GM12891 (cell line): ENCODE measurements around the gene IL17A.

Source experiments
- DNase-seq: peaks from one replicate; pipeline ENCODE4 v3.0.0; 2011; ENCODE audit warnings: low spot score; ENCODE audit not compliant: insufficient read length
- FAIRE-seq: peaks from 2 replicates; lab custom pipeline; 2011; peaks lifted over from hg19 to GRCh38; lab: Jason Lieb, UNC
- PAX5 ChIP-seq: IDR thresholded peaks from 2 replicates; pipeline ENCODE4 v1.6.1; 2011; ENCODE audit warnings: low read length, moderate library complexity, mild to moderate bottlenecking; ENCODE audit not compliant: insufficient read depth, severe bottlenecking
- POLR2A ChIP-seq: IDR thresholded peaks from 2 replicates; pipeline ENCODE4 v1.6.1; 2011; ENCODE audit warnings: low read depth, low read length, control low read depth
- POLR2AphosphoS5 ChIP-seq: IDR thresholded peaks from 2 replicates; pipeline ENCODE4 v1.6.1; 2011; ENCODE audit warnings: low read depth, low read length, control low read depth
- POU2F2 ChIP-seq: IDR thresholded peaks from 2 replicates; pipeline ENCODE4 v1.6.1; 2011; ENCODE audit warnings: low read depth, mild to moderate bottlenecking, control low read depth, low read length, moderate library complexity
- SPI1 ChIP-seq: IDR thresholded peaks from 2 replicates; pipeline ENCODE4 v1.6.1; 2011; ENCODE audit warnings: low read depth, low read length, control low read depth
- TAF1 ChIP-seq: IDR thresholded peaks from 2 replicates; pipeline ENCODE4 v1.6.1; 2011; ENCODE audit warnings: low read depth, low read length, control low read depth

IL17A gene

DNA sequence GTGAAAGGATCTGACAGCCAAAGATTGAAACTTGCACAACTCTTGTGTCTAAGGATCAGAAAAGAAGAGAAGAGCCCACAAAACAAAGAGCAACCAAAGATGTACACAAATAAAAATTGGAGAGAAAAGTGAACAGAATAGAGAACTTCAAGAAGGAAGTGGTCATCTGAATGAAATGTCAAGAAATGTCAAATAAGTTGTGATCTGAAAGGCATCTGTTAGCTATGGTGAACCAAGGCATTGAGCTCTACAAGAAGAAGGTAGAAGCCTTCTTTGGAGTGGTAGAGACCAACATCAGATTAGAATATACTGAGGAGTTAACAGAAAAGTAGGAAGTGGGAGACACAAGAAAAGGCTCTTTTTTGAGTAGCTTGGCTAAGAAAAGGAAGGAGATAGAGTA lies 29.6 kb downstream of the IL17A start:
- 0 out of 2 replicates have a peak, but pooled peaks have one; percentile 9 for TF ChIP-seq SPI1
- TF ChIP-seq POLR2A = no peak
- no peak for DNase-seq
- no peak for FAIRE-seq

DNA sequence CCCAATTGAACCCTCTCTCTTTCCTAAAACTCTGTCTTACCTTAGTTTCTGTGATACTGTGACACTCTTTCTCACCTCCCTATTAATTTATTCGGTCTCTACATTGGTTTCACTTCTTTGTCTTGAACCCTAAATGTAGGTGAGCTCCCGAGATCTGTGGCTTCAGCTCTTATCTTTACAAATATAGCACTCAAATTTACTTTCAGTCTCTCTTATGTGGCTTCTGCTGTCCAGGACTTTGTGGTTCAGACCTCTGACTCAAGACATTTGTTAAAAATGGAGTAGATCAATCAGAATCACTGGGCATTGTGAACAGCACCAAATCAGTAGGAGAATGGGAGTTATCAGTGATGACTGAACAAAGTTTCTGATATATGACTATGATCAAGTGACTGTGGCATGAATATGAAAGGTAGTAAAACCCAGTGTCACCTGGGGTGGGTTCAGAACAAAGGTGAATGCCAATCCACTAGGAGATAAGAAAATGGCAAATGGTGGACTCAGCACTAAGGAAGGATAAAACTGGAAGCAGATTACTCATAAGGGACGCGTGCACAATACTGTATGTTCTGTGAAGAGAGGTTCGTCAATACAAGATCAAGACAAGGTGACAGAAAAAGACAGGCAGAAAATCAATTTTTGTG lies 30.9 kb downstream of the IL17A start:
- FAIRE-seq (peak; percentile 71), DNase-seq (no peak)
- peak; percentile 43; the same call in 1 of the 2 replicates for TF ChIP-seq SPI1
- TF ChIP-seq PAX5 = no peak

DNA sequence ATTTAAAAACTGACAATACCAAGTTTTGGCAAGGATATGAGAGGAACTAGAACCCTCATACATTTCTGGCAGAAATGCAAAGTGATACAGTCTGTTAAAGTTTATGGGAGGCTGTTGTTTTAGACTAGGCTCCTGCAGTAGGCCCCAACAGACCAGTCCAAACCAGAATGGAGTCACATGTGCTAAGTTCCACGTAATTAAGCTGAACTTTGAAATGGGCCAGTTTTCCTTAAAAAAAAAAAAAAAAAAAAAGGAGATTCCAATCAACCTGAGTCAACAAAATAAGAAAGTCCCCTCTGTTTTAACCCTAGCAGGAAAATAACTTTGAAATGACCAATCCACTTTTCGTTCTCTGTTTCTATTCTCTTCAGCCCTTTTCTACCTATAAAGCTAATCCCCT lies 31.6 kb downstream of the IL17A start:
- DNase-seq (no peak), FAIRE-seq (no peak)
- no peak for TF ChIP-seq POU2F2

DNA sequence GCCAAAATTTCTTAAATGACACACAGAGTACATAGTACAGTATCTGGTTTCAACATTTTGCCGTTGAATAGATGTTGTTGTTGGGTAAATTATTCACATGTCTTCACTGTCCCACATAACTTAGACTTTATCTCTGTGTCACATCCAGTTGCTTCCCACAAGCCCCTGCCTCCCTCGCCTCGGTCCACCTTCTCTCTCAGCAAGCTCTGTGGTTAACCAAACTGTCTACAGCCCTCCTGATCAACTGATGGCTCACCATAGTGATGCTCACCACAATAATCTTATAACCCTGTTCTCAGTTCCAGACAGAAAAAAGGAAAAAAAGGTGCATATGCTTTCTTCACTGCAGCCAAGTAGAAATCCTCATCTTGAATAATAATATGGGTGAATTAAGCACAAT lies 35.1 kb downstream of the IL17A start:
- TF ChIP-seq POU2F2 = 0 out of 2 replicates have a peak, but pooled peaks have one; percentile 23
- no peak for TF ChIP-seq TAF1
- TF ChIP-seq POLR2A = no peak
- peak; percentile 82 for FAIRE-seq

DNA sequence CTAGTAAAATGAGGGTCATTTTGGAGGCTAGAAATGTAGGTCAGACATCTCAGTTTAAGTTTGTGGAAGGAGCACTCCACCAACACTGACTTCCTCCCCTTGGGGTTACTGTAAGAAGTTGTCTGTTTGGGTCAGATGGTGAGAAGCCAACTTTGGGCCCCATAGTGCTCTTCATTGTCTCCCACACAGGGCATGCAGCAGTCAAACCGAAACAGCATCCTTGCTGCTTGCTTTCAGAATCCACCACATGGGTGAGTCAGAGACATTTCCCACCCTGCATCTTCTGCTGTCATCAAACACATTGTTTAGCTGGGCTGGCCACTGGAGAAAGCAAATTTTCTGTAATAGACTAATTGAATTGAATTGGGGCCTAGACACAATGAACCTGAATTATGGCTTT lies 41.3 kb downstream of the IL17A start:
- FAIRE-seq = peak; percentile 98
- TF ChIP-seq TAF1 = no peak
- no peak for TF ChIP-seq POLR2AphosphoS5
- peak; percentile 52 for TF ChIP-seq PAX5
- peak; percentile 75 for TF ChIP-seq POU2F2
- TF ChIP-seq SPI1 = peak; percentile 83
- no peak for TF ChIP-seq POLR2A
- peak; percentile 68 for DNase-seq

More for the DNA sequence above, 35.1 kb downstream of the IL17A start:
- DNase-seq = peak; percentile 14

DNA sequence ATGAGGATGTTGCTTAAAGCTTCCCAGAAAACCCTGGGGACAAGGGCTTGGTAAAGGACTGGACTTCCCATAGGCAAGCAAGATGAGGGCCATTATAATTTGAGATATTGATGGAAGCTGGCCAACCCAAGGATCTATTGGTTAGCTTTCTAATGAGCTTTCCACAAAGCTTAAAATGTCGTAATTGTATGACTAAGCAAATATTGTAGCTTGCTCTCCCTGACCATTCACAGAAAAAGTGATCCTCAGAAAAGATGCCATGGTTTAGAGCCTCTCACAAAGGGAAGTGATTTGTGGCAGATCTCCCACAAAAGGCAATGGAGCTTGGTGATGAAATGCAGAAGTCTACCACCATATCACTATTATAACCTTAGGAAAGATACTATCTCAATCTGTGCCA lies 44.5 kb downstream of the IL17A start:
- DNase-seq (no peak), FAIRE-seq (no peak)
- TF ChIP-seq POLR2AphosphoS5 = no peak
- TF ChIP-seq POLR2A = no peak
- no peak for TF ChIP-seq SPI1
- TF ChIP-seq PAX5 = no peak
- TF ChIP-seq POU2F2 = no peak
- TF ChIP-seq TAF1 = no peak

DNA sequence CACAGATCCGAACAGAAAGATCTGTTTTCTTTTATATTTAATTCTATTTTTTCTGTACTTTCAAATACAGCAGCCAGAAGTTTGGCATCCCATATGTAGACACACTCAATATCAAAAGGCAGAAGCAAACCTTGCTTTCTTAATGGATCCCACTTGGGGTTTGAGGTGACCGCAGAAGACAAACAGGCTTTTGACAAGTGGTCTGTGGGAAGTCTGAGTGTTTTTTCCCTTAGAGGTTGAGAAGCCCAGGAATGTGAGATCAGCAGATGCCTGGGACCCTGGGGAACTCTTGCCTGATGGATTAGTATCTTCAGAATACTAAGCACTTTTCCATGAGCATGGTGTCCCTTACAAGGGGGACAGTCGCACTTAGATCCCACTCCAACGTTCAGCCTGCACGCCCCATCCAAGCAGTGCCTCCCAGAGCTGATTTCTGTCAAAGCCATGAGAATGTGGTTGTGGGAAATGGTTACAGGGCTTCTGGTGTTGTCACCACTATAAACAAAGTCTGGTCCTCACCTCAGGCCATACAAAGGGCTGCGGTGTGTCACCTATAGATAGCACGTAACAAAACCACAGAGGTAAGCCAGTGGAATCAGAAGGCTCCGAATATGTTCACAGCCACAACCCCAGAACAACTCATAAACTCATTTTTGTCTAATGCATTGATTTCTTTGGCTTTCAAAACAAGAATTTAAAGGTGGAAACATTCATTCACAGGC lies 45.4 kb downstream of the IL17A start:
- FAIRE-seq = no peak

DNA sequence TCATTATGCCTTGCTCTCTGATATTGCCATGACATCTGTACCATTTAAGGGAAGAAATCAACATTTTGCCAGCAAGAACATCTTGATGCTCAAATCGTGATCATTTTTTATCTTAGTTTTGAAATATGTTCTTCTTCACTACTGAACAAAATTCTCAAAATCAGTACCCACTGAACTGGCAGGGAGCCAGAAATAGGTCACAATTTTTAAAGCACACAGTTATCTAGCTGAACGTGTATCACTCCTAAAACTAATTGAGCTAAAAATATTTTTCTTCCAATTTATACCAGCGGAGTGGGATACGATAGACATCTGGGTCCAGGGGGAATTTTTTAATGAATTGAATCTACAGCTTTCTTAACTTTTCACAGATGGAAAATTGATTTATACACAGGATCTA lies 46.8 kb downstream of the IL17A start:
- FAIRE-seq (no peak), DNase-seq (no peak)
- TF ChIP-seq POLR2AphosphoS5 = no peak
- no peak for TF ChIP-seq POU2F2
- no peak for TF ChIP-seq PAX5

More for the DNA sequence above, 45.4 kb downstream of the IL17A start:
- DNase-seq = no peak
- TF ChIP-seq POU2F2 (no peak), SPI1 (no peak), POLR2A (no peak), POLR2AphosphoS5 (no peak), PAX5 (no peak), TAF1 (no peak)

DNA sequence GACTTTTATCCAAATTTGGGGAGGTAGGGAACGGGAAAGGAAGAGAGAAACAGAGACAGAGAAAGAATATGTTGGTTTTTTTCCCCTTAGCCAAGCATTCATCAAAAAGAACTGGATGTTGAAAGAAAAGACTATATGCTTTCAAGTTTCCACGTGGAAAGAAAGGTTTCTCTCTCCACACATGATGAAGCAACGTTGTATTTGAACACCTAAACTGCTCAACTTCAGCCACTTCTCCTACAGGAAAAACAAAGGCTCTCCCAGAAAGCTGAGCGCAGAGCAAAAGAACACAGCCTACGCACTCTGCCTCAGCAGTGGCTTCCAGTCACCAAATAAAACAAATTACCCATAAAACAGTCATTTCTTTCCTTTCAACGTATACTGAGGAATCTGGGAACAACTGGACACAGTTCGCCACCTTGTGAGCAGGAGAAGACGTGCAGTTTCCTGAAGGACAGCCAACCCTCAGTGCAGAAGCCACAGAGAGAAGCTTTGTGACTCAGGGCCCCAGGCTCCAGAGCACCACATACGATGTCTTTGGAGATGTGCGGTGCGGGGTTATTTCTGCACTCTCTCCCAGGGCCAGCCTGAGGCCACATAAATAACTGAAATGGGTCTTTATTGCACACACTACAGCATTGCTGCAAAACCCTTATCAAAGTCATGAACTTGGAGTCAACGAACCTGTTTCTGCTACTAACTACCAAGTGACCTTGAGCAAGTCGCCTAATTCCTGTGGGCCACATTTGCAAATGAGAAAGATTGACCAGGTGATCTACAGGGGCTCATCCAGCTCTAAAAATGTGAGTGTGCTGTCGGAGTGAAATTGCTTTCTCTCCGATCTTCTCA lies 48.0 kb downstream of the IL17A start:
- TF ChIP-seq SPI1 (no peak), PAX5 (no peak), POLR2AphosphoS5 (no peak), POLR2A (no peak), TAF1 (no peak)
- no peak for DNase-seq
- FAIRE-seq = peak; percentile 91
